ENCODE data around the gene PCNT.

DNA sequence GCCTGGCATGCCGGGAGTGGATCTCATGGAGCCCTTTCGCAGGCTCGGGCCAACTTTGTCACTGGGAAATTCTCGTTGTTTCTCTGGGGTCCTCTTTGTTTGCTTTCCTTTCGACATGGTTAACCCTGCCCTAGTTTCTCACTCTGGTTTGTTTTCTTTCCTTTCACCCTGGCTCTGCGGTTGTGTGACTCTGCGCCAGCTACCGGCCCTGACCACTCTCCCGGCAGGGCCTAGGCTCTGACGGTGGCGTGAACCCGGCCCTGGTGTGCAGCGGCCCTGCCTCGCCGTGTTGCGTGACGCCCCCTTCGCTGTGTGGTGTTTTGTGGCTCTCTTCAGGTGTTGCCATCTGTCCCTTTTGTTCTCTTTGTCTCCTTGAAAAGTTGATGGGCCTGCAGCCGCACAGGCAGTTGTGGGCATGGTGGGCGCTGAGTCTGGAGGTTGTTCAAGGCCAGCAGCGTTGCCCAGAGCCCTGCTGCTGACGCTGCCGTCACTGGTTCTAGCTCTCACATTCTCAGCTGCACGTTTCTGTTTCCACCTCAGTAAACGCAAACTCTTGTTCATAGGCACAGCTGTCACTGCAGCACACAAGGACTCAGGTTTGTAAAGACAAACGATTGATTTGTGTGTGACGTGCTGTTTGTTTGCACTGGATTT is 70.1 kb downstream of the PCNT start:
- no peak for TF ChIP-seq EZH2 (IDR thresholded peaks at IDR 0.05; ENCODE audit: borderline replicate concordance, low read length)
- TF ChIP-seq, protein P1, sequence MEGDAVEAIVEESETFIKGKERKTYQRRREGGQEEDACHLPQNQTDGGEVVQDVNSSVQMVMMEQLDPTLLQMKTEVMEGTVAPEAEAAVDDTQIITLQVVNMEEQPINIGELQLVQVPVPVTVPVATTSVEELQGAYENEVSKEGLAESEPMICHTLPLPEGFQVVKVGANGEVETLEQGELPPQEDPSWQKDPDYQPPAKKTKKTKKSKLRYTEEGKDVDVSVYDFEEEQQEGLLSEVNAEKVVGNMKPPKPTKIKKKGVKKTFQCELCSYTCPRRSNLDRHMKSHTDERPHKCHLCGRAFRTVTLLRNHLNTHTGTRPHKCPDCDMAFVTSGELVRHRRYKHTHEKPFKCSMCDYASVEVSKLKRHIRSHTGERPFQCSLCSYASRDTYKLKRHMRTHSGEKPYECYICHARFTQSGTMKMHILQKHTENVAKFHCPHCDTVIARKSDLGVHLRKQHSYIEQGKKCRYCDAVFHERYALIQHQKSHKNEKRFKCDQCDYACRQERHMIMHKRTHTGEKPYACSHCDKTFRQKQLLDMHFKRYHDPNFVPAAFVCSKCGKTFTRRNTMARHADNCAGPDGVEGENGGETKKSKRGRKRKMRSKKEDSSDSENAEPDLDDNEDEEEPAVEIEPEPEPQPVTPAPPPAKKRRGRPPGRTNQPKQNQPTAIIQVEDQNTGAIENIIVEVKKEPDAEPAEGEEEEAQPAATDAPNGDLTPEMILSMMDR (conservative IDR thresholded peaks at IDR 0.05 in 1 of 2, IDR thresholded peaks at IDR 0.05 in 1 of 2; ENCODE audit: extremely low read depth in 1 of 2, insufficient read depth in 1 of 2, low read depth in 1 of 2, low read length in 2 of 2), result no peak

Data from mammary epithelial cell (primary cell).